Measurements from ENCODE around the gene BCAR1.

- TF ChIP-seq CTCF (IDR thresholded peaks at IDR 0.05) (no peak), ZFX (IDR thresholded peaks at IDR 0.05; ENCODE audit: borderline replicate concordance) (no peak)
Observed at GRCh38 chr16:75264999-75265910, 13.8 kb upstream of the BCAR1 start.

Measured in 22Rv1 (cell line).